ENCODE data around the gene REEP5.
A peak's percentile ranks its signal among the peaks of the same experiment; 100 is the strongest.
"Not testable (repeated sequence)": the region's sequence is repeated elsewhere in the genome, so short reads cannot be mapped to it uniquely, and the experiment has no call there.

Gene REEP5

DNA sequence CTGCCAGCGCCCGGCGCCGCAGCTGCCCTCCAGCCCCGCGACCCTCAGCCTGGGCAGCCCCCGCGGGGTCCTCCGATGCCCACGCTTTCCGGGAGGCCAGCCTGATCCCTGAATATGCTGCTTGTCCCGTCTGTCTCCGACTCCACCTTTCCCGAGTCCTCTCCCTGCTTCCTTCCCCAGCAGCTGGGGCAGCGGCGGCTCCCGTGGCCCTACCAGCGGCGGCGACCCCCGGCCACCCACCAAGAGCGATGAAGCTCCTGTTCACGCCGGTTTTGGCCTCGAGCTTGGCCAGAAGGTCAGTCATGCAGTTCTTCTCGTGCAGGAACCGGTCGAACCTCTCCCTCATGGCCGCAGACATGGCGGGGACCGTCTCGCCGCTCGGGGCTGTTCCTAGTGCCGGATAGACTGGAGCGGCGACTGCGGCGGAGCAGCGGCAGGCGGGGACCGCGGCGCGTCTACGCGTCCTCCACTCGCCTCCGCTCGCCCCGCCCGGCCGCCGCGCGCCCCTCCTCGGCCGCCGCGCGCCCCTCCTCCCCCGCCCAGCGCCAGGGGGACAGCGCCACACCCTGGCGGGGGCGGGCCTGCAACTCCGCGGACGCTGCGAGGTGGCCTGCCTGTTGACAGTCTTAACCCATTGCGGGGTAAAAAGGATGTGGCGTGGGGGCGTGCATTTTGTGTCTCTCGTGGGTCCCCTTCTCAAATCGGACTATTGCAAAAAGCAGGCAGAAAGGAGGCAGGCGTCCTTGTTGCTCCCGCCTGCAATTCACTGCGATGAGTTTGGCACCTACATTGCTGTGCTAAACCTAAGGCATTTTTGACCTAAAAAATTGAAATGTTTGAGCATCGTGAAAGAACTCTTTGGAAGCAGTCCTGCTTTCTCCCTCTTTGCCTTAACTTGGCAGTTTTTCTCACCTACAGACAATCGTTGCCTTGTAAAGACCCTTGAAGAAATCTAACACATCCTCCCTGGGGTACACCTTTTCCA is at the start of gene REEP5:
Gene REEP5 (minus strand): TSS at position 395 of the 985 bp plus-strand sequence. CDS start 37 bp downstream, at position 358.
- peak; percentile 85 for DNase-seq

DNA sequence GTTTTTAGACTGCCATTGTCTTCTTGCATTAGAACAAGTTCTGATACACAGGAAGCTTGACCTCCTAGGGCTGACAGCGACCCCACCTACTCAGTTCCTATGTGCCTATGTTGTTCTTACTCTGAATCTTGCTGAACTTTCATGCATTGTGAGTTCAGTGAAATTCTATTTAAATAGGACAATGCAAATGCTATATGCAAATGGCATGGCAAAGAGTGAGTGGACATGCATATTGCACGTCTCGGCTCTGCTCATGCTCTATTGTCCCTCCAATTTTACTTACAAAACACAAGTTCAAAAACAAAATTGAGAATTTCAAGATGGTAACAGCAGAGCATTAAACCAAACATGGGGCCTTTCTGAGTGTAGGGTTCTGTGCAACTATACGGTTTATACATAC is 49.2 kb upstream of the REEP5 start:
- DNase-seq = no peak

DNA sequence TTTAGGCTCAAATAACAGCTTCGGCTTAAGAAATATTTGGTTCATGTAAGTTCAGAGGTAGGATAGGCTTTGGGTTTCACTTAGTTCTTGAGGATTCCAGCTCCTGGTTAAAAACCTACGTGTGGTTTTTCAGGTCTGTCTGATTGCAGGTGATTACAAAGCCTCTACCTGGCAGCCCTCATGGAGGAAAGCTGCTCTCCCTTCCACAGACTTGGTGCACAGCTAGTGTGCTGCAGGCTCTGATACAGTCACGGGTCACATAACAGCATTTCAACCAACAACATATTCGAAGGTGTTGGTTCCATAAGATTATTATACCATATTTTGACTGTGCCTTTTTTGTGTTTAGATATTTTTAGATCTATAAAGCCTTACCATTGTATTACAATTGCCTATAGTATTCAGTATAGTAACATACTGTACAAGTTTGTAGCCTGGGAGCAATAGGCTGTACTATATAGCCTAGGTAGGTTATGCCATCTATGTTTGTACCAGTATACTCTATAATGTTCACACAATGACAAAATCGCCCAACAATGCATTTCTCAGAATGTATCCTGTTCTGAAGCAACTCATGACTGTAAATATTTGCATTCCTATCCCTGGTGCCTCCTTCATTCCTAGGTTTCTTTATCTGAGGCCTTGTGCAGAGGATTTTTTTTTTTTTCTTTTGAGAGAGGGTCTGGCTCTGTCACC is 46.5 kb upstream of the REEP5 start:
- DNase-seq = no peak

DNA sequence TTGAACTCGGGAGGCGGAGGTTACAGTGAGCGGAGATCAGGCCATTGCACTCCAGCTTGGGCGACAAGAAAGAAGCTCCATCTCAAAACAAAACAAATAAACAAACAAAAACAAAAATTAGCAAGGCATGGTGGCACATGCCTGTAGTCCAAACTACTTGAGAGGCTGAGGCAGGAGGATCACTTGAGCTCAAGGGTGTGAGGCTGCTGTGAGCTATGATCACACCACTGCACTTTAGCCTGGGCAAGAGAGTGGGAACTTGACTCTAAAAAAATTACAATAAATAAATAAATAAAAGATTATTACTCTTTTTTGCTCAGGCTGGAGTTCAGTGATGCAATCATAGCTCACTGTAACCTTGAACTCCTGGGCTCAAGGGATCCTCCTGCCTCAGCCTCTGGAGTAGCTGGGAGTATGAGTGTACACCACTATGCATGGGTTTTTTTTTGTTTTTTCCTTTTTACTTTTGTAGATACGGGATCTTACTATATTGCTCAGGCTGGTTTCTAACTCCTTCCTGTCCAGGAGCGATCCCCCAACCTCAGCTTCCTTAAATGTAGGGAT is 45.6 kb upstream of the REEP5 start:
- no peak for DNase-seq

DNA sequence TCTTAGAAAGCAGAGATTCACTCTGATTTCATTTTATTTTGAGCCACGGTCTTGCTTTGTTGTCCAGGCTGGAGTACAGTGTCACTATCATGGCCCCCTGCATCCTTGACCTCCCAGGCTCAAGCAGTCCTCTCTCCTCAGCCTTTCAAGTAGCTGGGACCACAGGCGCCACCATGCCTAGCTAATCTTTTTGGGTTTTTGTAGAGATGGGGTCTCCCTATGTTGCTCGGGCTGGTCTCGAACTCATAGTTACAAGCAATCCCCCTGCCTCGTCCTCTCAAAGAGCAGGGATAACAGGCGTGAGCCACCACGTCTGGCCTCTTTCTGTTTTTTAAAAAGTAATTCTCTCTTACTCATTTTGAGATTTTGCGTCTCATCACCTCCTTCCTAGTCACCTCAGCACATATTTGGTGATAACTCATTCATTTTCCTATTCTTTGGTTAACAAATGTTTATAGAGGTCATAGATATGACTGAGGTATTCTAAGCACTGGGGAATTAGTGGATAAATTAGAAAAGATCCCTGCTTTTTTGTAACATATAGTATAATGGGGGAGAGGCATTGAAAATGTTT is 43.8 kb upstream of the REEP5 start:
- DNase-seq = no peak

DNA sequence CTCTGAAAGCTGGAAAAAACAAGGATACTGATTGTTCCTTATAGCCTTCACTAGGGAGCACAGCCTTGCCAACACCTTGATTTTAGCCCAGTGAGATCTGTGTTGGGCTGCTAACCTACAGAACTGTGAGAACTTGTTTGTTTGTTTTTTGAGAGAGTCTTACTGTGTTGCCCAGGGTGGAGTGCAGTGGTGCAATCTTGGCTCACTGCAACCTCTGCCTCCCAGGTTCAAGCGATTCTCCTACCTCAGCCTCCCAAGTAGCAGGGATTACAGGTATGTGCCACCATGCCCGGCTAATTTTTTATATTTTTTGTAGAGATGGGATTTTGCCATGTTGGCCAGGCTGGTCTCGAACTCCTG is 41.3 kb upstream of the REEP5 start:
- not testable (repeated sequence) for DNase-seq

- no peak for DNase-seq
These were observed 39.0 kb upstream of the REEP5 start for GRCh38 chr5:112960863-112961504.

- no peak for DNase-seq
These were observed 38.3 kb upstream of the REEP5 start for GRCh38 chr5:112960315-112960714.

DNA sequence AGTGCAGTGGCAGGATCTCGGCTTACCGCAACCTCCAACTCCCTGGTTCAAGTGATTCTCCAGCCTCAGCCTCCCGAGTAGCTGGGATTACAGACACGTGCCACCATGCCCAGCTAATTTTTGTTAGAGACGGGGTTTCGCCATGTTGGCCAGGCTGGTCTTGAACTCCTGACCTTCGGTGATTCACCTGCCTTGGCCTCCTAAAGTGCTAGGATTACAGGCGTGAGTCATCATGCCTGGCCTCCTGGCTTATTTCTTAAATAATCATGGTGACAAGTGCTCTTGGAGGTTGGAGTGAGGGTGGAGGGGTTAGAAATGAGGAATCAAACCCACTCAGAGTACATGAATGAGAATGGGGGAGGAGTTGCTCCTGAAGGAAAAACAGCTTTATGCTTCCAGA is 37.8 kb upstream of the REEP5 start:
- not testable (repeated sequence) for DNase-seq

DNA sequence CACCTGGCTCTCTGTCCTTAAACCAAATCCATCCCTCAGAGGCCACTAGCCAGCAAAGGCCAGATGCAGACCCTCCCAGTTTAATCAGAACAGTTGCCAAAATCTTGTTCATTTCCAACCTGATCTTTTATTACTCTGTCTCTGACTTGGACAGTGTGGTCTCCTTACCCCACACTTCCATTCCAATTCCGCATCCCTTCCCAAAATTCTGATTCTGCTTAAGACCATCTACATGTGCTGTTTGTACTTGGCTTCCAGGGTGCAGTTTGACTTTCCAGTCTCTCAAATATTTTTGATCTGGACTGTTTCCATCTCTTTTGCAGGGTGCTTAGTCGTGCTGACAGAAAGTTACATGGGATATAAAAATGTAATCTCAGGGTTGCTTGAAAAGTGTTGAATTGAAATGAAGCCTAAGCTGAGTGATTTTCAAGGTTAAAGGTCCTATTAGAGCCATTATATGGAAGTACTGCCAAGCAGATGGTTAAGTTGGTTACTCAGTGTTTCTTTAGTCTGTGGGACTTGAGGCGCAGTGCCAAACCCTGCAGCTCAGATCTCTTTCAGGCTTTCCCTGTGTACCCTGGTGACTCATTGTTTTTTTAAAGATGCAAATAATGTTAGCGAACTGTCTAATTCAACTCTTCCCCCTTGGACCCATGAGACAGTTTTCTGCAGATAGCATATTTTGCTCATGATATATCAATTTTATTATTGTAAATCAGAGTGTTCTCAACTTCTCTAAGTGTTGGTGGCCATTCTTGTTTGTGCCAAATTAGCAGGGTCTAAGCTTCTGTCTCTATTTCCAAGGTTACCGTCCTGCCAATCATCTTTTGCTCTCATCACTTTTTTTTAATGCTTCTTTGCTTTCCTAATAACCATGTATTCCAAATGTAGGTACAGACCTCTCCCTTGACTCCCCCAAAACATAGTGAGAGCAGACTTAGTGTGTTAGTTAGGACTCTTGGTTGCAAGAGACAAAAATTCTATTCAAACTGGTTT is 36.4 kb upstream of the REEP5 start:
- no peak for DNase-seq

- no peak for DNase-seq
These were observed 35.2 kb upstream of the REEP5 start for GRCh38 chr5:112957036-112957808.

GRCh38 chr5:112956606-112957005 is 34.6 kb upstream of the REEP5 start:
- no peak for DNase-seq

- no peak for DNase-seq
These were observed 29.2 kb upstream of the REEP5 start for GRCh38 chr5:112951124-112951702.

DNA sequence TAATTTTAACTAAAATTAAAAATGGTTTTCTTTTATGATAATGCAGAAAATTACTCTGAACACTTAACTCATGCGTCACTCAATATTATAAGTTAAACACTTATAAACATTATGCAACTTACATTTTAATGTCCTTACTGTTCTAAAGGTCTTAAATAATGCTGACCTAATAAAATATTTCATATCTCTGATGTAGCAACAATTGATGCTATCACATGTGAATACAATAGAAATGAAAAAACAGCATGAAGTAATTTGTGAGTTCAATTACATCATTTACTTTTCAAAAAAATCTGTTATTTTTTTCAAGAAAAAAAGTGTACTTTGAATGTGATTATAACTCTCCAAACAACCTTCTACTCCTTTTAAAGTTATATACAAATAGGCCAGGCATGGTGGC is 26.4 kb upstream of the REEP5 start:
- DNase-seq = no peak

- DNase-seq = no peak
These were observed 18.6 kb upstream of the REEP5 start for GRCh38 chr5:112940670-112941069.

- no peak for DNase-seq
These were observed 16.3 kb upstream of the REEP5 start for GRCh38 chr5:112938286-112938685.

DNA sequence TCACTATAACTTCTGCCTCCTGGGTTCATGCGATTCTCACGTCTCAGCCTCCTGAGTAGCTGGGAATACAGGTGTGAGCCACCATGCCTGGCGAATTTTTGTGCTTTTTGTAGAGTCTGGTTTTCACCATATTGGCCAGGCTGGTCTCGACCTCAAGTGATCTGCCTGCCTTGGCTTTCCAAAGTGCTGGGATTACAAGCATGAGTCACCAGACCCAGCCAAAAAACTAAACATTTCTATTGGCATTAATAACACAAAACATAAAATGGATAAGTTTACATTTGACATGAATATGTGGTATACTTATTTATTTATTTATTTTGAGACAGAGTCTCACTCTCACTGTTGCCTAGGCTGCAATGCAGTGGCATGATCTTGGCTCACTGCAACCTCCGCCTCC is 13.6 kb upstream of the REEP5 start:
- DNase-seq = no peak

GRCh38 chr5:112934366-112934663 is 12.3 kb upstream of the REEP5 start:
- DNase-seq = no peak

DNA sequence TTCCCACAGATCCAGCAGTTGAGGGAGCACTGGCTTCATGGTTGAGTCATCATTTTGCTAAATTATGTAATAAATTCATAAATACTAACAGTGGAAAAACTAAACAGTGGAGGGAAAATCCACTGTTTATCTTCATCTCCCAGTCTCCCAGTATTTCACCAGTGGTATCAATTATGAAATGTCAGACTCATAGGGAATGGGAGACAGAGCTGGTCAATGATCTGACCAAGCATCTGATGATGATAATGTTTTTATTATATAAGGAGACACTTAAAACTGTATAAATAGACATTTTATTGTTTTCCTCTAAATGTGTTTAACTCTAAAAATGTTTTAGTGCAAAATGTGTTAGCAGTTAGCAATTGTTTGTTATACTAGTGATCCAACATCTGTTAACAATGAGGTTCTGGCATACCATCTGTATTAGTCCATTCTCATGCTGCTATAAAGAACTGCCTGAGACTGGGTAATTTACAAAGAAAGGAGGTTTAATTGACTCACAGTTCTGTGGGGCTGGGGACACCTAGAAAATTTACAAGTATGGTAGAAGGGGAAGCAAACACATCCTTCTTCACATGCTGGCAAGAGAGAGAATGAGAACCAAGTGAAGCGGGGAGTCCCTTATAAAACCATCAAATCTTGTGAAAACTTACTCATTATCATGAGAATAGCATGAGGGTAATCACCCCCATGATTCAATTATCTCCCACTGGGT is 11.8 kb upstream of the REEP5 start:
- no peak for DNase-seq

GRCh38 chr5:112933105-112933504 is 11.1 kb upstream of the REEP5 start:
- DNase-seq = no peak
